GM21447 (cell line): Measurements from ENCODE around the gene PCLO.

Experiments used
- ATAC-seq: cut with Tn5 transposase; IDR thresholded peaks from one replicate; pipeline ENCODE4 v1.9.1; 2021; ENCODE audit not compliant: unreplicated experiment

PCLO gene

DNA sequence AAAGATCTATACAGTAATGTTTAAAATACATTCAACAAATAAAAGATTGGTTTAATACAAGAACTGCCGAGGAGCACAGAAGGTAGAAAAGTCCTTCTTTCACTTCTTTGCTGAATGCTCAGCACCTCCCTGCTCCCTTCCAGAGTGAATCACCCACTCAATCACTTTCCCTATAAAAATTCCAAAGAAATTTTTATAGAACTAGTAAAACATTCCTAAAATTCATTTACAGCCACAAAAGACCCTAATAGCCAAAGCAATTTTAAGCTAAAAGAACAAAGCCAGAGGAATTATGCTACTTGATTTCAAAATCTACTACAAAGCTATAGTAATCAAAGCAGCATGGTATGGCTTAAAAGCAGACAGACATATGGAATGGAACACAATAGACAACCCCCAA lies 320.9 kb downstream of the PCLO start:
- ATAC-seq = no peak

DNA sequence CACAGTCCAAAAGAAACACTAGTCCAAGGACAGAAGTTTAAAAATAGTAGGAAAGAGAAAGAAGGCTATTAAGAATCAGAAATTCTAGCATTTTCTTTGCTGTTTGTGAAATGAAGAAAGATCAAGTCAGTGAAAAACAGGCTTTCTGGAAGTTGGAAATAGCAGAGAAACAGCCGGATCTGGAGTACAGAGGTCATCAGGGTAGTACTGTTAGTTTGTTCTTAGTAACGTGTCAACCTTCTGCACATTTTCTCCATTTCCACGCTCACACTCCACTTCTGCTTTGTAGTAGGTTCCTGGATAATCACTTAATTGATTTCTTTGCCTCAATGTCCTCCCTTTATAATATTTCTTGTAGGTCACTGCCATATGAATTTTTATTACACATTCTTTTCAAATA lies 322.6 kb downstream of the PCLO start:
- ATAC-seq = no peak

- ATAC-seq = no peak
Observed at GRCh38 chr7:82839555-82839954, 323.1 kb downstream of the PCLO start.

DNA sequence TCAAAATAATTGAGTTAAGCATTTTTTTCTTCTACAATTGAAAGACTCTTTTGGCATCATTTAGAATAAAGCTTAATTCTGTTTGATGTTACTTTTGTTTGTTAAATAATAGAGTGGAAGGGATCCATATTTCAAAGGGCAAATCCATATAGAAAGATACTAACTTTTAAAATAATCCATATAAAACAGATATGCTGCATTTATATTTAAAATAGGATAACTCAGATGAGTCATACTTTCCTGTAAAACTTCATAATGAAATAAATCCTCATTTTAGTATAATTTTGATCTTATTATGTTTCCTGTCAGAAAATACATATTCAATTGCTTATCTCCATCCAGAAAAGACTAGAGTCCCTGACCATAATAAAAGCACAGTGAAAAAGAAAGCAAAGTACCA lies 323.6 kb downstream of the PCLO start:
- ATAC-seq = no peak

DNA sequence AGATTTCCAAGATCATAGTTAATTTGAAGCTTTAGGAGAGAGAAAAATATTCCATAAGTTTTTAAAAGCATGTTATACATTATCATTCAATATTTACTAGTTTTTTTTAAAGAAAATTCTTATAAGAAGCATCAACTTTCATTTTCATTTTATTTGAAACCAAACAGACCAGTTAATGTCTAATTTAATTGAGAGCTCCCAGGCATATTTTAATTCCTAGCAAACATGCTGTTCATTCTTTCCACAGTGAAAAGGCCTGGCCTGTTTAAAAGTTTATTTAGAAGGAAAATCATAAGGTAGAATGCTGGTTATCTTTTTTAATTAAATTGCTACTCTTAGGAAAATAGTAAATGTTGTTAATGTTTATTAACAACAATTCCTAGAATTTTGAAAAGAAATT lies 324.4 kb downstream of the PCLO start:
- no peak for ATAC-seq

DNA sequence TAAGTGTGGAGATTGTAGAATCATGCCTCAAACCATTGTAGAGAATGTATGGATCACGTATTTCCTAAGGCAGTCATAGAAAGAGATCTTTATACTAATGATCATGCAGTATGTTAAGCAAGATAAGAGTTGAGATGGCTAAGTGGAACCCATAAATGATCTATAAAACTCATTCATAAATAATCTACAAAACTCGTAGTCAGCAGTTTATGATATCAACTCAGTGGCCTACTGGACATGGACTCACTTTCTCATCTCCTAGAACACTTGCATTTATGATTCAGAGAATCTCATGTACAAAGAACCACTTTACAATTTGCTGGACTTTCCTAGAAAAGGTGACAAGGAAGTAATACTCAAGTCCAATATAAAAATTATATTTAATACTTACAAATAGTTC lies 339.6 kb downstream of the PCLO start:
- no peak for ATAC-seq

DNA sequence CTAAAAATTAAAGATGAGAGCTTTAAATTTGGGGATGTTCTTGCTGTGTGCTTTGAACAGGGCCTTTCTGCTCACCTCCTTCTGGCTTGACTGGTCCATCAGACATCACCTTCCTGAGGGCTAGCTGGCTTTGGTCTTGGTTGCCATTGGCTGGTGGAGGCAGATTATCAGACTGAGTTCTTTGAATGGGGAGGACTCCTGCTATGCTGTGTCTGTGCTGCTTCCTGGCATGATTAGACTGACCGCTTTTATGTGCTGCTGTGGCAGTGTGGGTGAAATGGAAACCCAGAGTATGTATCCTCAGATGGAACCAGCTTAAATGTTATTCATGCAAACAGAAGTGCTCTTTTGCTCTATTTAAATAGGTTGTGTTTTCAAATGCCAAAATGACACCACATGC lies 341.6 kb downstream of the PCLO start:
- ATAC-seq = no peak

DNA sequence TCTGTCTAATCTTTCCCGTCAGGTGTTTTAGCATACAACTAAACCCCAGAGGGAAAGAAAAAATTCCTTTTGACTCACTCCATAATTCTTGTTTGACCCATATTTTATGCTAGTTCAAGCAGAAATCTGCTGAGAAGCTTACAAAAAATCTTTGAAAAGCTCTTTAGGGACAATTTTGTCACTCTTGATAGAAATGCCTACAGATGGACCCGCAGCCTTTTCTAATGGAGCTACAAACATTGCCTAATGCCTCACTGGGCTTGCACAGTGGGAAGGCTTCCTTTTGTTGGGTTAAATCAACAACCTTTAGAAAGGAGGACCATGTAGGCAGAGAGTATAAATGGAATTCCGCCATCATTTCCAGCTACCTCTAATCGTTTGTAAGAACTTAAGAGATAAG lies 344.5 kb downstream of the PCLO start:
- no peak for ATAC-seq

GRCh38 chr7:82816272-82816671 lies 346.4 kb downstream of the PCLO start:
- no peak for ATAC-seq

GRCh38 chr7:82810558-82811259 lies 352.0 kb downstream of the PCLO start:
- ATAC-seq = no peak

DNA sequence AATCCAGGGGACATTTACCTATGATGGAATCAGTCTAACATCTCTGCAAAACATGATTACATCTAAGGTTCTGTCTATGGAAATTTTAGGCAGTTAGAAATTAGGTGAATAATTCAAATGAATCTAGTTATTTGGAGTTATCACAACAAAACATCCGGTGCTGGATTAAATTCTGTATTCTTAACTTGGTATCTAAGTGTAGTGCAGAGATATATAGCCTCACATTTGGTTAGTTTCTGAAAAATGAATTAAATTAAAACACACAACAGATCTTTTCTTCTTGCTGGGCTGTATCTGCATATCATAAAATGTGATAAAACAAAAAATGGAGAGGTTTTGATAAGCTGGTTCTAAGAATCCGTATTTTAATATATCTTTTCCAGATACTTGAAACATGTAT lies 354.1 kb downstream of the PCLO start:
- ATAC-seq = no peak

- ATAC-seq = no peak
Observed at GRCh38 chr7:82805527-82805960, 357.1 kb downstream of the PCLO start.

DNA sequence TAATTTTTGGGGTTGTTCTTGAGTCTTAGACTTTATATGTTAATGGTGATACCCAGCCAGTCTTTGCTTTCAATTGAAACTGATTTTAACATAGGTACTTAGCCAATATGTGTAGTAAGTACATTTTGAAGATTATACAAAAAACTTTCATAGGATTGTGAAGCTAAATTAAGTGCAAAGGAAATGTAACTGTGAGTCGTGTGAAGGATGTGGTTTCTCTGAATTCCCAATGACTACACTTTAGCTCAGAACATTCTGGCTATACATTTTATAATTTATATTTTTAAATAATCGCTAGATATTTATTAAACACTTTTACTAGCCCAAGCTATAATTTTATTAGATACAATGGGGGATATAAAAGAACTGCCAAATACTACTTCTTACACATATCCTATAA lies 359.3 kb downstream of the PCLO start:
- ATAC-seq = no peak

DNA sequence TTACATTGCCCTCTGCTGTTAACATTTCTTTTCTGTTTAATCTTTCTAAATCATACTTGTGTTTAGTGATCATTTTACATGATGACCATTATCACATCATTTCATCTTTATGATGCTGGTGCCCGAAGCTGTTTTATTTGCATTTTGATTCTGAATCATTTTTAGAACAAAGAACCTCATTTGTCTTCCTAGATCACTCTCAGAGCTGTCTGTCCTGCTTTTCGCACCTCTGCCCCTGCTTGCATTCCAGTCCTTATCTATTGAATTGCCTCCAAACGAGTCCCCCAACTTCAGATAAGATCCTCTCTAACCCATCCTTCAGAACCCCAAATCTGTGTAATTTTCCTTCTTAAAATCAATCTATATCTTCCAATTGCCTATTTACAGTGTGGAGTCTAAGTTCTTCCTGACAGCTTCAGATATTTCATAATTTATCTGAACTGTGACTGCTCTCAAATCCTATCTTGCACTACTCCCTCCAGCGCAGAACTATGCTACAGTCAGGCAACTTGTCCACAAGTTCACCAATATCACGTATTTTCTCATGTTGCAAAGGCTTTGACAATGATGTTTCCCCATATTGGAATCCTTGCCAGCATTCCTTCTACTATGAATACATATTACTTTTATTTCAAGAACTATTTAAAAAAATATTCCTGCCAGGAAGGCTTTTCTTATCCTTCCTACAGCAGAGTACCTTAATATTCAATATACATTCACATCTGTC lies 372.6 kb downstream of the PCLO start:
- ATAC-seq = no peak

GRCh38 chr7:82778021-82778420 lies 384.7 kb downstream of the PCLO start:
- no peak for ATAC-seq

DNA sequence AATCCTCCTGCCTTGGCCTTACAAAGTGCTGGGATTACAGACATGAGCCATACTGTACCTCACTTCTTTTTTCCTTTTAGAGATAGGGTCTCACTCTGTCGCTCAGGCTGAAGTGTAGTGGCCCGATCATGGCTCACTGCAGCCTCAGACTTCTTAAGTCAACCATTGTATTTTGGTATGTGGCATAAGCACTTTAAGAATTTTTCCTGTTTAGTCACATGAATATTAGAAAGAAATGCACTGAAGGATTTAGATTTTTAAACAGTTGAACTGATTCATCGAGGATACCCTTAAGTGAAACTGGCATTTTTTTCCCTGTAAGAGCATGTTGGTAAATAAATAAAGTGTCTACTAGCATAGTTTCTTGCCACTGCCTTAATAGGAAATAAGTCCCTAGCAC lies 399.8 kb downstream of the PCLO start:
- ATAC-seq = no peak

DNA sequence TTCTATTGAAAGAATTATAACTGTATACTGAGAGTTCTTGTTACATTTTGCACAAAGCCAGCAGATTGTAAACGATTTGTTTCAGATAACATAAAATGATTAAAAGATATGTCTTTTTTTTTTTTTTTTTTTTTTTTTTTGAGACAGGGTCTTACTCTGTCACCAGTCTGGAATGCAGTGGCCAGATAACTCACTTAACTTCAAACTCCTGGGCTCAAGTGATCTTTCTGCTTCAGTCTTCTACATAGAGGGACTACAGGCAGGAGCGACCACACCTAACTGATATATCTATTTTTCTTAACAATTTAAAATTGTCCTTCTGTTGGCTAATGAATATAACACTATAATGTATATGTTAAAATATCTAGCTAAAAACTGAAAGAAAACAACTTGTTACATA lies 401.9 kb downstream of the PCLO start:
- no peak for ATAC-seq

DNA sequence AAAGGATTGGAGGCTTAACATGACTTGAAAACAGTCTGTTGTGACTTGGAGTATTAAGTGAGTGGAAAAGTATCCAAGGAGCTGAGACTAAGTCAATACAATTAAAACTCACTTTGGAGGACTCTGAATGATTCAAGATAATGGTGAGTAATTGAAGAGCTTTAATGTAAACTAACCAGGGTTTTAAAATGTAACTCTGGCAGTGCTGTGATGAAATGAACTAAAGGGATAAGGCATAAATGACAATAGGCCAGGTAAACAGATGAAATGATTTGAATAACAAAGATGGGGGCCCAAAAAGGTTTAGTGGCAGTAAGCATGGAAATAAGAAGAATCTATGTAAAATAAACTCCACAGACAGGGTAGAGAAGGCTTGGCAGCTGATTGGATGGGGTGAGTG lies 402.6 kb downstream of the PCLO start:
- ATAC-seq = no peak

DNA sequence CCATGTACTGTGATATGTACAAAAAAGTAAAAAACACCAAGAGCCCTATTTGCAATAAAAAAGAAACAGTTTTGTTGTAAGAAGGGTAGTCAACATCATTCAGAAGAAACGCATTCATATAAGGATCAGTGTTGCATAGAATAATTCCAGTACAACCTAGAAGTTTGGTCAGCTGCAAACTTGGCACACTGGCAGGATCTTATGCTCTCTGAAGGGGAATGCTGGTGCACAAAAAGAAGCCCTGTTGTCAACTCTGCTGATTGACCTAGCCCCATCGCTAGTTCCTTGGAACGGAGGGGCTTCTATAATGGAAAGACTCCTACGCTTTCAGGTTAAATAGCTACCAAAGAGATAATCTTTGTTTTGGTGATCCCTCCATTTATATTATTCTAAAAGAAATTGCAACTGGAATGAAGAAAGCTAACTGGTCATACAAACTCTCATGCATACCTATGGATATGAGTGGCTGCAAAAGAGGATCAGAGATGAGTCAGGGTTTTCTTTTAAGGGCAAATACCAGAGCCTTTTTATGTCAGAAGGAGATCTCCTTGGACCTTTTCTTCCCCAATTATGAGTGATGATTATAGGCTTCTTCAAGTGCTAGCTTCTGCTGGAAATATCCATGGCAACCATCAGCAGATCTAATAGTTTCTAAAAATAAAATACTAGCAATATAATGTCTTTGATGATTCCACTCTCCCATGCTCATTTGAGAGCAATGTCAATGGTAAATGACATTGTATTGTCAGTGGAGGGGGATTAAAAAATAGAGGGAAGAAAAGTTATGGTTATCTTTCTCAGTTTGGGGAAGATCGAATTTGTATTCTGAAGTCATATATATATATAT lies 406.8 kb downstream of the PCLO start:
- ATAC-seq = no peak

GRCh38 chr7:82750007-82750406 lies 412.7 kb downstream of the PCLO start:
- ATAC-seq = no peak

GRCh38 chr7:82745820-82746219 lies 416.9 kb downstream of the PCLO start:
- no peak for ATAC-seq

GRCh38 chr7:82745117-82745516 lies 417.6 kb downstream of the PCLO start:
- no peak for ATAC-seq
